Skeletal muscle tissue (tissue), 4 donors: ENCODE measurements around the gene C17orf107. TPM values are rescaled to one million over a fixed set of nuclear protein-coding genes. Genes with fewer than 3 reads are reported as not detected.
"Not testable (repeated sequence)": the region's sequence is repeated elsewhere in the genome, so short reads cannot be mapped to it uniquely, and the experiment has no call there.

Experiments used
- H3K27ac ChIP-seq: one replicate; pipeline ENCODE4 v1.7.0; 2013; ENCODE audit warnings: mild to moderate bottlenecking, low read depth, low read length, inconsistent platforms
- H3K27me3 ChIP-seq, 3 donors: one replicate each; pipeline ENCODE4 v1.7.0; 2013; ENCODE audit warnings: low read length in 3 of 3; ENCODE audit not compliant: control insufficient read depth in 3 of 3, insufficient read depth in 3 of 3
- H3K36me3 ChIP-seq, 3 donors: one replicate each; pipeline ENCODE4 v1.7.0; 2013; ENCODE audit warnings: low read length in 3 of 3; ENCODE audit not compliant: control insufficient read depth in 3 of 3, insufficient read depth in 3 of 3
- H3K4me1 ChIP-seq, 3 donors: one replicate each; pipeline ENCODE4 v1.7.0; 2013; ENCODE audit warnings: low read length in 3 of 3, mild to moderate bottlenecking in 3 of 3; ENCODE audit not compliant: control insufficient read depth in 3 of 3, insufficient read depth in 3 of 3
- H3K4me3 ChIP-seq, 3 donors: one replicate each; pipeline ENCODE4 v1.7.0; 2013; ENCODE audit warnings: low read length in 3 of 3
- H3K9ac ChIP-seq, 3 donors: one replicate each; pipeline ENCODE4 v1.7.0; 2013; ENCODE audit warnings: low read length in 3 of 3, mild to moderate bottlenecking in 3 of 3, moderate library complexity in 2 of 3, low read depth in 1 of 3
- H3K9me3 ChIP-seq, 3 donors: one replicate each; pipeline ENCODE4 v1.7.0; 2013; ENCODE audit warnings: low read length in 3 of 3; ENCODE audit not compliant: control insufficient read depth in 3 of 3
- total RNA-seq: library from RNA; depleted of rRNA; stranded (reverse); fragments of >200 nt; gene quantifications from one replicate; pipeline ENCODE4 v1.2.3, GENCODE V29; 2014
- donor health status: Osteomylitis.

Gene C17orf107
- total RNA-seq, 1 donor from 2014 or later: 2.6 TPM

GRCh38 chr17:4908301-4908700 lies 9.0 kb downstream of the C17orf107 start:
- Histone ChIP-seq H3K27ac (peak overlapping the region; percentile 77), H3K9ac (peak overlapping the region; percentile 34 to 60 (median 50)), H3K4me3 (peak overlapping the region in 1 of 3 donors; percentile 43), H3K36me3 (no peaks in the 10 kb centered on the region), H3K4me1 (peaks cover 15 to 21% (median 18%) of the 10 kb centered on the region in 3 donors), H3K27me3 (peaks cover 0 to 3% (median 0%) of the 10 kb centered on the region in 3 donors), H3K9me3 (no peaks in the 10 kb centered on the region)

- H3K27me3 ChIP-seq: peaks cover 0 to 3% (median 0%) of the 10 kb centered on the region in 3 donors
- H3K9me3 ChIP-seq: no peaks in the 10 kb centered on the region
- peak overlapping the region; percentile 27 to 54 (median 43) for H3K4me3 ChIP-seq
- H3K4me1 ChIP-seq: peaks cover 12 to 18% (median 15%) of the 10 kb centered on the region in 3 donors
- no peaks in the 10 kb centered on the region for H3K36me3 ChIP-seq
- peak overlapping the region; percentile 50 to 60 (median 59) for H3K9ac ChIP-seq
- peak overlapping the region; percentile 77 for H3K27ac ChIP-seq
These were observed 9.6 kb downstream of the C17orf107 start for GRCh38 chr17:4908711-4909496.

GRCh38 chr17:4913994-4914393 lies 14.7 kb downstream of the C17orf107 start:
- H3K27me3 ChIP-seq: no peaks in the 10 kb centered on the region
- peaks cover 3 to 7% (median 6%) of the 10 kb centered on the region in 3 donors for H3K4me1 ChIP-seq

GRCh38 chr17:4914551-4914950 lies 15.2 kb downstream of the C17orf107 start:
- not testable (repeated sequence) for H3K4me1 ChIP-seq, H3K9ac ChIP-seq, H3K36me3 ChIP-seq, H3K27me3 ChIP-seq, H3K4me3 ChIP-seq, H3K9me3 ChIP-seq, H3K27ac ChIP-seq

More at GRCh38 chr17:4913994-4914393, 14.7 kb downstream of the C17orf107 start:
- no peak overlapping the region for H3K9ac ChIP-seq
- no peaks in the 10 kb centered on the region for H3K9me3 ChIP-seq
- no peaks in the 10 kb centered on the region for H3K36me3 ChIP-seq
- H3K27ac ChIP-seq: no peak overlapping the region
- H3K4me3 ChIP-seq: no peak overlapping the region

GRCh38 chr17:4919511-4920047 lies 20.2 kb downstream of the C17orf107 start:
- H3K27ac ChIP-seq: no peak overlapping the region
- no peaks in the 10 kb centered on the region for H3K9me3 ChIP-seq
- H3K4me1 ChIP-seq: no peaks in the 10 kb centered on the region
- H3K4me3 ChIP-seq: no peak overlapping the region
- no peak overlapping the region for H3K9ac ChIP-seq
- H3K27me3 ChIP-seq: no peaks in the 10 kb centered on the region
- no peaks in the 10 kb centered on the region for H3K36me3 ChIP-seq

GRCh38 chr17:4920351-4921048 lies 21.2 kb downstream of the C17orf107 start:
- Histone ChIP-seq H3K27ac (no peak overlapping the region), H3K36me3 (no peaks in the 10 kb centered on the region), H3K9me3 (no peaks in the 10 kb centered on the region), H3K9ac (no peak overlapping the region), H3K4me1 (no peaks in the 10 kb centered on the region), H3K27me3 (no peaks in the 10 kb centered on the region), H3K4me3 (no peak overlapping the region)

GRCh38 chr17:4921320-4921719 lies 22.0 kb downstream of the C17orf107 start:
- no peaks in the 10 kb centered on the region for H3K9me3 ChIP-seq
- H3K4me1 ChIP-seq: no peaks in the 10 kb centered on the region
- H3K27me3 ChIP-seq: no peaks in the 10 kb centered on the region
- no peak overlapping the region for H3K4me3 ChIP-seq
- H3K36me3 ChIP-seq: no peaks in the 10 kb centered on the region
- H3K9ac ChIP-seq: no peak overlapping the region
- no peak overlapping the region for H3K27ac ChIP-seq

GRCh38 chr17:4926577-4927335 lies 27.4 kb downstream of the C17orf107 start:
- not testable (repeated sequence) for H3K4me3 ChIP-seq, H3K4me1 ChIP-seq, H3K36me3 ChIP-seq, H3K27me3 ChIP-seq, H3K27ac ChIP-seq, H3K9ac ChIP-seq, H3K9me3 ChIP-seq

GRCh38 chr17:4928881-4929280 lies 29.5 kb downstream of the C17orf107 start:
- Histone ChIP-seq H3K9me3 (no peaks in the 10 kb centered on the region), H3K36me3 (peaks cover 0 to 4% (median 3%) of the 10 kb centered on the region in 3 donors), H3K4me3 (no peak overlapping the region), H3K27ac (no peak overlapping the region), H3K4me1 (peaks cover under 1 to 3% (median under 1%) of the 10 kb centered on the region in 3 donors), H3K27me3 (no peaks in the 10 kb centered on the region), H3K9ac (no peak overlapping the region)
